A673 (cell line): Measurements from ENCODE around the gene SKI.

Source experiments
- CTCF ChIP-seq: fragments of 300-800, 200-600 bp; sonication (generic); conservative IDR thresholded peaks from 2 replicates; pipeline ENCODE4 v1.5.1; 2017; ENCODE audit warnings: low read depth, mild to moderate bottlenecking, antibody characterized with exemption, low read length, moderate library complexity, mixed read lengths
- EZH2 ChIP-seq: fragments of 200-600 bp; sonication (generic); IDR thresholded peaks from 2 replicates; pipeline ENCODE4 v1.6.1; 2017; ENCODE audit warnings: borderline replicate concordance, low read depth, mild to moderate bottlenecking, mixed read lengths, antibody characterized with exemption, low read length; ENCODE audit not compliant: poor library complexity, severe bottlenecking

- TF ChIP-seq CTCF (no peak), EZH2 (no peak)
Measured at GRCh38 chr1:2209400-2210083, 18.6 kb upstream of the SKI start.
